Cardiac fibroblast (primary cell): ENCODE data around the gene DNAAF5.

Experiments
- DNase-seq, 2 donors: peaks; one replicate each; pipeline versions ENCODE4 v3.0.0 to v3.0.0-alpha.2; 2010; ENCODE audit warnings: low read depth in 2 of 2
- H3K4me3 ChIP-seq, 2 donors: replicated peaks in 1 of 2; 1 replicate in 1 of 2; 2 replicates in 1 of 2; pipeline ENCODE4 v1.5.1; 2011; ENCODE audit warnings: low read depth in 2 of 2, low read length in 2 of 2, mild to moderate bottlenecking in 2 of 2, moderate library complexity in 1 of 2
- TF ChIP-seq, protein P1 (sequence below): IDR thresholded peaks from one replicate; pipeline ENCODE4 v1.5.1; 2011; ENCODE audit warnings: low read depth, mild to moderate bottlenecking, low read length, inconsistent platforms

DNAAF5 gene

DNA sequence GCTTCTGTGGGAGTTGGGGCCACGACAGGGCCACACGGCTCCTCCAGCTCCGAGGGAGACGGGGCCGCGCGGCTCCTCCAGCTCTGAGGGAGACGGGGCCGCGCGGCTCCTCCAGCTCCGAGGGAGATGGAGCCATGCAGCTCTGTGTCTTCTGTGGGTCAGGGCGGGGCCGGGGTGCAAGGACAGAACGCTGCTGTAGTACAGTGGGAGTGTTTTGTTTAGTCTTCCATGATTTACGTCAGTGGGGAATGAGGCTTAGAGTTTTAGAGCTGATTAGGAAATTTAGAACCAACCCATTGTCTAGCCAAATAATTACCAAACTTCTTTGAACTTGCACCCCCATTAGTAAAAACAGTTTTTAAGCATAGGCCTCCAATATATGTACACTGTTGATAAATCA is 33.5 kb downstream of the DNAAF5 start:
- DNase-seq = no peak
- no peak overlapping the region for H3K4me3 ChIP-seq
- TF ChIP-seq, protein P1, sequence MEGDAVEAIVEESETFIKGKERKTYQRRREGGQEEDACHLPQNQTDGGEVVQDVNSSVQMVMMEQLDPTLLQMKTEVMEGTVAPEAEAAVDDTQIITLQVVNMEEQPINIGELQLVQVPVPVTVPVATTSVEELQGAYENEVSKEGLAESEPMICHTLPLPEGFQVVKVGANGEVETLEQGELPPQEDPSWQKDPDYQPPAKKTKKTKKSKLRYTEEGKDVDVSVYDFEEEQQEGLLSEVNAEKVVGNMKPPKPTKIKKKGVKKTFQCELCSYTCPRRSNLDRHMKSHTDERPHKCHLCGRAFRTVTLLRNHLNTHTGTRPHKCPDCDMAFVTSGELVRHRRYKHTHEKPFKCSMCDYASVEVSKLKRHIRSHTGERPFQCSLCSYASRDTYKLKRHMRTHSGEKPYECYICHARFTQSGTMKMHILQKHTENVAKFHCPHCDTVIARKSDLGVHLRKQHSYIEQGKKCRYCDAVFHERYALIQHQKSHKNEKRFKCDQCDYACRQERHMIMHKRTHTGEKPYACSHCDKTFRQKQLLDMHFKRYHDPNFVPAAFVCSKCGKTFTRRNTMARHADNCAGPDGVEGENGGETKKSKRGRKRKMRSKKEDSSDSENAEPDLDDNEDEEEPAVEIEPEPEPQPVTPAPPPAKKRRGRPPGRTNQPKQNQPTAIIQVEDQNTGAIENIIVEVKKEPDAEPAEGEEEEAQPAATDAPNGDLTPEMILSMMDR = no peak

- TF ChIP-seq, protein P1 = no peak
- no peak overlapping the region for H3K4me3 ChIP-seq
- DNase-seq = no peak
These were observed 34.6 kb downstream of the DNAAF5 start for GRCh38 chr7:761101-761500.

- DNase-seq = no peak
- no peak overlapping the region for H3K4me3 ChIP-seq
- TF ChIP-seq, protein P1 = no peak
These were observed 35.1 kb downstream of the DNAAF5 start for GRCh38 chr7:761631-762030.

GRCh38 chr7:762885-763284 is 36.4 kb downstream of the DNAAF5 start:
- H3K4me3 ChIP-seq = no peak overlapping the region
- DNase-seq = no peak
- TF ChIP-seq, protein P1 = no peak

GRCh38 chr7:763762-764161 is 37.3 kb downstream of the DNAAF5 start:
- TF ChIP-seq, protein P1 = no peak
- H3K4me3 ChIP-seq = no peak overlapping the region
- DNase-seq = no peak

GRCh38 chr7:765383-765782 is 38.9 kb downstream of the DNAAF5 start:
- DNase-seq = no peak
- TF ChIP-seq, protein P1 = no peak
- no peak overlapping the region for H3K4me3 ChIP-seq

DNA sequence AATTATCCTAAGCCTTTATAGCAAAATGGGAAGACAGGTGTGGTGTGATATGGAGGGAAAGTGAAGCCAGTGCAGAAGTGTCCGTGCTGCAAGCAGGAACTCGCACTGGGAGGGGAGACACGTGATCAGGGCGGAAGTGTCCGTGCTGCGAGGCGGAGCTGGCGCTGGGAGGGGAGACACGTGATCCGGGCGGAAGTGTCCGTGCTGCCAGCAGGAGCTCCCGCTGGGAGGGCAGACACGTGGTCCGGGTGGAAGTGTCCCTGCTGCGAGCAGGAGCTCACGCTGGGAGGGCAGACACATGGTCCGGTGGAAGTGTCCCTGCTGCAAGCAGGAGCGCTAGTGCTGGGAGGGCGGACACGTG is 41.1 kb downstream of the DNAAF5 start:
- H3K4me3 ChIP-seq = no peak overlapping the region
- DNase-seq = no peak
- TF ChIP-seq, protein P1 = no peak
